Fibroblast of lung (primary cell): ENCODE data around the gene WTAP.

Source experiments
- CTCF ChIP-seq, 2 donors: IDR thresholded peaks in 1 of 2; conservative IDR thresholded peaks in 1 of 2; 1 replicate in 1 of 2; 2 replicates in 1 of 2; pipeline ENCODE4 v1.5.1; 2011 to 2012; ENCODE audit warnings: low read length in 2 of 2, control low read depth in 1 of 2, inconsistent platforms in 1 of 2, low read depth in 1 of 2, mild to moderate bottlenecking in 1 of 2
- EZH2 ChIP-seq: IDR thresholded peaks from 2 replicates; pipeline ENCODE4 v1.5.1; 2012; ENCODE audit warnings: low read length, control low read depth, mild to moderate bottlenecking; ENCODE audit errors: missing control alignments

DNA sequence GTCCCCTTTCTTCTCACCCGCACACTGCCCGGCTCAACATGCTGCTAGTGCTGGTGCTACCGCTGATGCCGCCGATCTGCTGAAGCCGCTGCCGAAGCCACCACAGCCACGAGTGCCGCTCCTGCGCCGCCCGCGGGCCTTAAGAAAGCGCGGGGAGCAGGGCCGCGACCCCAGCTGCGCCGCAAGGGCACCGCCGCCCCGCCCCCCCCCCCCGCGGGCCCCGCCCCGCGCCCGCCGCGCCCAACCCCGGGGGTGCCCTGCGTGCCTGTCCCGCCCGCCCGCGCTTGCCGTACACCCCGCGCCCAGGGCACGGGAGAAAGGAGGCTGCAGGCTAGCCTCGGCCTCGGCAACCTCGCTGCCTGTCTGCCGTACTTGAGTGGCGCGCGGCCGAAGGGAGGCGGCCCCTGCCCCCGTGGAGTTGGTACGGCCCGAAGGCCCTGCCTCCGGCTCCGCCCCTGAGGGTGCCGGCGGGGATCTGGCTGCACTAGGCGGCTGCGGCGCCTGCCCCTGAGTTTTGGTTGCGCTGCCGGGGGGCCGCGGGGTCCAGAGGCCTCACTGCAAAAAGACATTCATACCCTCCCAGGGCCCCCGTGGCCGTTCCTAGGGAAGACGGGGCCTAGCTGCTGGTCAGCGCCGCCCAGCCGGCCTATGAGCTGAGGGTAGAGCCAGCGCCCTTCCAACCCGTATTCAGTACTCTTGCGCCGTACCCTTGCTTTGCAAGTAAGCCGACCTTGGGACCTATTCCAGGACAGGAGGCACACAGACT lies 34.0 kb upstream of the WTAP start, which contains the start of gene SOD2:
- no peak for TF ChIP-seq CTCF (conservative IDR thresholded peaks at IDR 0.05 in 1 of 2, IDR thresholded peaks at IDR 0.05 in 1 of 2; ENCODE audit: low read depth in 1 of 2, low read length in 2 of 2)
- TF ChIP-seq EZH2, result no peak
